AG04449 (cell line): ENCODE measurements around the gene SDHAF4.
"Not testable (repeated sequence)": the region's sequence is repeated elsewhere in the genome, so short reads cannot be mapped to it uniquely, and the experiment has no call there.

Source experiments
- CTCF ChIA-PET: fragments of 350-600 bp; formaldehyde crosslinking; extraction: SDS; loops from one replicate; lab custom pipeline; 2021; ENCODE audit warnings: antibody characterized with exemption; lab: Yijun Ruan, JAX
- POLR2A ChIA-PET: fragments of 400-600, 350-600 bp; formaldehyde crosslinking; extraction: SDS; loops from one replicate; lab custom pipeline; 2020; ENCODE audit warnings: antibody characterized with exemption, inconsistent platforms; lab: Yijun Ruan, JAX
- DNase-seq: peaks from one replicate; pipeline ENCODE4 v3.0.0-alpha.2; 2010; ENCODE audit warnings: low read depth, low spot score
- H3K4me3 ChIP-seq: 2 replicates; pipeline ENCODE4 v1.5.1; 2011; ENCODE audit warnings: low read depth, mild to moderate bottlenecking, control low read depth, low read length
- TF ChIP-seq, protein P1 (sequence below): IDR thresholded peaks from one replicate; pipeline ENCODE4 v1.5.1; 2011; ENCODE audit warnings: mild to moderate bottlenecking, moderate library complexity, low read length, control low read depth, inconsistent platforms; ENCODE audit not compliant: insufficient read depth; ENCODE audit errors: missing control alignments

Gene SDHAF4

DNA sequence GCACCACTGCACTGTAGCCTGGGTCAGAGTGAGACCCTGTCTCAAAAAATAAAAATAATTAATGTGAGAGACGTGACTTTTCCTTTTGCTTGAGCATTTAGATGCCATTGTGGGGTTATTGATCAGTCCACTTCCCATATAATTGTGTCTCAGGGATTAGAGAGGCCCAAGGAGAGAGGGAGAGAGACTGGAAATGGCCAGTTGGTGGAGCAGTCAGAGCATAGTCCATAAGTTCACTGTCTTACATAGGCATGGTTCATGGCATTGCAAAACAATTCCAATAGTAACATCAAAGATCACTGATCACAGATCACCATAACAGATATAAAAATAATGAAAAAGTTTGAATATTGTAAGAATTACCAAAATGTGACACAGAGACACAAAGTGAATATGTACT lies 15.2 kb upstream of the SDHAF4 start:
- ChIA-PET CTCF (interaction anchor here (1.1 to 1.3 kb wide), 2 partner anchors 133 to 404 kb away, joined by 3 read pairs; no protein-coding TSS in a partner anchor), POLR2A (no interaction called here)

DNA sequence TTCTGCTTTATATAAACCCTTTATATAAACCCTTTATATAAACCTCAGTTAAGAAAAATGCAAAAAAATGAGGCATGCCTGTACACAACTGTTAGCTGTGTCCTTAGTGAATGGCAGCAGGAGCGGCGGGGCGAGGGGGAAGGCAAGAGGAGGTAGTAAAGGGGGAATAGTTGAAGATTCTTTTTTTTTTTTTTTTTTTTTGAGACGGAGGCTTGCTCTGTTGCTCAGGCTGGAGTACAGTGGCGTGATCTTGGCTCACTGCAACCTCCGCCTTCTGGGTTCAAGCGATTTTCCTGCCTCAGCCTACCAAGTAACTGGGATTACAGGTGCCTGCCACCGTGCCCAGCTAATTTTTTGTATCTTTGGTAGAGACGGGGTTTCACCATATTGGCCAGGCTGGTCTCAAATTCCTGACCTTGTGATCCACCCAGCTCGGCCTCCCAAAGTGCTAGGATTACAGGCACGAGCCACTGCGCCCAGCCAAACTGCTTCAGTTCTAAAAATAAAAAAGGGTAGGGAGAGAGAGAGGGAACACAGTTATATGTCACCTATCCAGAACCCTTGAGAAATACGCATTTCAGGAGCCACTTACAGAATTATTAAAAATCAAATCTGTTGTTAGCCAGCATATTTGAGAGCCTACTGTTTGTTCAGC lies 14.3 kb upstream of the SDHAF4 start:
- H3K4me3 ChIP-seq, DNase-seq, POLR2A ChIA-PET, CTCF ChIA-PET: not testable (repeated sequence)

More for the DNA sequence above, 15.2 kb upstream of the SDHAF4 start:
- no peak overlapping the region for H3K4me3 ChIP-seq
- no peak for DNase-seq
- TF ChIP-seq, protein P1, sequence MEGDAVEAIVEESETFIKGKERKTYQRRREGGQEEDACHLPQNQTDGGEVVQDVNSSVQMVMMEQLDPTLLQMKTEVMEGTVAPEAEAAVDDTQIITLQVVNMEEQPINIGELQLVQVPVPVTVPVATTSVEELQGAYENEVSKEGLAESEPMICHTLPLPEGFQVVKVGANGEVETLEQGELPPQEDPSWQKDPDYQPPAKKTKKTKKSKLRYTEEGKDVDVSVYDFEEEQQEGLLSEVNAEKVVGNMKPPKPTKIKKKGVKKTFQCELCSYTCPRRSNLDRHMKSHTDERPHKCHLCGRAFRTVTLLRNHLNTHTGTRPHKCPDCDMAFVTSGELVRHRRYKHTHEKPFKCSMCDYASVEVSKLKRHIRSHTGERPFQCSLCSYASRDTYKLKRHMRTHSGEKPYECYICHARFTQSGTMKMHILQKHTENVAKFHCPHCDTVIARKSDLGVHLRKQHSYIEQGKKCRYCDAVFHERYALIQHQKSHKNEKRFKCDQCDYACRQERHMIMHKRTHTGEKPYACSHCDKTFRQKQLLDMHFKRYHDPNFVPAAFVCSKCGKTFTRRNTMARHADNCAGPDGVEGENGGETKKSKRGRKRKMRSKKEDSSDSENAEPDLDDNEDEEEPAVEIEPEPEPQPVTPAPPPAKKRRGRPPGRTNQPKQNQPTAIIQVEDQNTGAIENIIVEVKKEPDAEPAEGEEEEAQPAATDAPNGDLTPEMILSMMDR = no peak

DNA sequence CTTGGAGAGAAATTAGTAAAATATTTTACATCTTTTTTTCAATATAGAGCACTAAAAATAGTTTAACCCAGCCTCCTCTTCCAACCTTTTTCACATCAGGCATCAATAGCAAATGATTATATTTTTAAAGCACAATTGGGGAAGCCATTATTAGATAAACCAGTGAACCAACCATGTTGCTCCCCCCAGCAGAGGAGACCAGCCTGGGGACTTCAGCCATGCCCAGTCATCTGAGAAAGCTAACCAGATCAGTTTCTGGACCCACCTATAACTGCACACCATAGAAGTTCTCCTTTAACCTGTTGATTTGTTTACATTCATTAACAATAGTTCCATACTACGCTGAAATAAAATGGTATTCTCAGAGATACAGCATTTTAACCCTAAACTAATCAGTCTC lies 13.8 kb upstream of the SDHAF4 start:
- POLR2A ChIA-PET = no interaction called here
- TF ChIP-seq, protein P1 = no peak
- CTCF ChIA-PET = no interaction called here
- no peak for DNase-seq
- no peak overlapping the region for H3K4me3 ChIP-seq

DNA sequence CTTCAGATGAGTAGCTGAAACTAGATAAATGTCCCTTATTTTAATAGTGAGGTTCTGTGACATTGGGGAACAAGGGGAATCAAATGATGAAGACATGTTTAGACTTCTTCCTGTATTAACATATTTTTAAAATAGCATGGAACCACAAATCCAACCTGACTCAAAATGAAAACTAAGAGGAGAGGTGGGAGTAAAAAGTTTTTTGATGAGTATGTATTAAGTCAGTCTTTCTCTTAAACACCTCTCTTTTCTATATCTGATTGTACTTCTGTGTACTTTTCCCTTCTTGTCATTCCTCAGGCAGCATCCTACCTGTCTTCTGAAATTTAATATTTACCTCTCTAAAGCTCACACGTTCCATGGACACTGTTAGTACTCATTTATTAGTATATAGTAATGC lies 8.7 kb upstream of the SDHAF4 start:
- ChIA-PET POLR2A (interaction anchor here (1.0 kb wide), 1 partner anchor 9 kb away, joined by 5 read pairs; the partner anchor contains the start of gene SDHAF4), CTCF (interaction anchor here (1.0 to 2.0 kb wide), 2 partner anchors 10 to 12 kb away, joined by 4 to 6 read pairs; no protein-coding TSS in a partner anchor)
- no peak for DNase-seq
- no peak overlapping the region for H3K4me3 ChIP-seq
- TF ChIP-seq, protein P1 = no peak

DNA sequence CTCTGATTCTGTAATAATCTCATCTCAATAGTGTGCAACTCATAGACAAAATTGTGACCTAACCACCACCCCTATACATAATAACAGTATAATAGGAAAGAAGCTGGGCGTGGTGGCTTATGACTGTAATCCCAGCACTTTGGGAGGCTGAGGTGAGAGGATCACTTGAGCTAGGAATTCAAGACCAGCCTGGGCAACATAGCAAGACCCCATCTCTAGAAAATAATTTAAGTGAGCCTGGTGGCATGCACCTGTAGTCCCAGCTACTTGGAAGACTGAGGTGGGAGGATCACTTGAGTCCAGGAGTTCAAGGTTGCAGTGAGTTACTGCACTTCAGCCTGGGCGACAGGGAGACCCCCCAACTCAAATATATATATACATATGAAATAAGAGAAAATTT lies 4.3 kb upstream of the SDHAF4 start:
- DNase-seq, POLR2A ChIA-PET, CTCF ChIA-PET, H3K4me3 ChIP-seq: not testable (repeated sequence)

DNA sequence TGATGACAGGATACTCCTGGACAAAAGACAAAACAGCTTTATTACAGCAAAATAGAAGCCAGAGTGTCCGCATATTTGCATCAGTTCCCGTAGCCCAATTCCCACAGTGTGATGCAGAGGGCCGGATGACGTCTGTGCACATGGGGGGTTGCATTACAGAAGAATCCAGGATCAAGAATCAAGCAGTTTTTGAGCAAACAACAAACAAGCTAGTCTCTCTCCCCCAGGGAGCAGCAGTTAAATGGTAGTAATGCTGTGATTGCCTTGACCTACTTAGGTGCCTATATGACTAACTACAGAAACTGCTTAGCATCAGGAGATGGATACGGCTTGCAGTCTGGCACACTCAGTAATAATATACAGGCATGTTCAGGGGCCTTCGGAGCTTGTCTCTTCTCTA lies 3.2 kb upstream of the SDHAF4 start:
- POLR2A ChIA-PET = no interaction called here
- peak; percentile 29 for DNase-seq

DNA sequence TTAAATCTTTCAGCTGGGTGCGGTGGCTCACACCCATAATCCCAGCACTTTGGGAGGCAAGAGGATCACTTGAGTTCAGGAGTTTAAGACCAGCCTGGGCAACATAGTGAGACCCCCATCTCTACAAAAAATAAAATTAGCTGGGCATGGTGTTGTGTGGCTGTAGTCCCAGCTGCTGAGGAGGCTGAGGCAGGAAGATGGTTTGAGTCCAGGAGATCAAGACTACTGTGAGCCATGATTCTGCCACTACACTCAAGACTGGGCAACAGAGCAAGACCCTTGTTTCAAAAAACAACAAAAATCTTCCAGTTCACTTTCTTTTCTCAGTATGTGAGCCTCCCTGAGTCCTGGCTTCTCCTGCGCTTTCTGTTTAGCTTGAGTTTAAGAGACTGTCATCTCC lies 7.9 kb downstream of the SDHAF4 start:
- DNase-seq = no peak
- POLR2A ChIA-PET = no interaction called here

More for the DNA sequence above, 3.2 kb upstream of the SDHAF4 start:
- CTCF ChIA-PET = no interaction called here
- TF ChIP-seq, protein P1 = no peak
- H3K4me3 ChIP-seq = no peak overlapping the region

More for the DNA sequence above, 7.9 kb downstream of the SDHAF4 start:
- CTCF ChIA-PET = interaction anchor here (1.8 kb wide), 1 partner anchor 9 kb away, joined by 5 read pairs; no protein-coding TSS in a partner anchor
- no peak overlapping the region for H3K4me3 ChIP-seq
- TF ChIP-seq, protein P1 = no peak
